Activated naive CD4-positive, alpha-beta T cell treated with anti-CD3 and anti-CD28 coated beads, Interleukin-2, amount 50 U/mL, for 72 hours (primary cell): ENCODE data around the gene CDHR3. TPM values are rescaled to one million over a fixed set of nuclear protein-coding genes. Genes with fewer than 3 reads are reported as not detected.

Source experiments
- ATAC-seq, 2 donors: fragments of 150-1000 bp; cut with Tn5 transposase; 2 replicates each; pipeline ENCODE4 v1.10.0; 2021; ENCODE audit warnings: mild to moderate bottlenecking in 2 of 2, moderate library complexity in 2 of 2
- DNase-seq, 2 donors: peaks; one replicate each; pipeline ENCODE4 v3.0.0; 2021 to 2022; ENCODE audit warnings: low spot score in 2 of 2
- H3K27ac Mint-ChIP-seq, 2 donors: one replicate each; pipeline ENCODE4 v1.8.0; 2022; ENCODE audit warnings: mild to moderate bottlenecking in 2 of 2, mixed read lengths in 2 of 2
- H3K36me3 Mint-ChIP-seq, 2 donors: one replicate each; pipeline ENCODE4 v1.8.0; 2022; ENCODE audit warnings: mixed read lengths in 2 of 2
- H3K9me3 Mint-ChIP-seq, 2 donors: one replicate each; pipeline ENCODE4 v1.8.0; 2022; ENCODE audit warnings: mixed read lengths in 2 of 2
- total RNA-seq, 2 donors: library from RNA; stranded (reverse); gene quantifications; one replicate each; pipeline ENCODE4 v1.2.3, GENCODE V29; 2022

CDHR3 gene
- total RNA-seq, 2 donors from 2014 or later, result 0.45 to 0.71 TPM

- DNase-seq (no peak), ATAC-seq (no peak)
- Mint-ChIP-seq H3K36me3 (no peaks in the 10 kb centered on the region), H3K9me3 (peaks cover 0 to 5% of the 10 kb centered on the region in 2 donors), H3K27ac (peak overlapping the region in 1 of 2 donors; percentile 32)
Measured at GRCh38 chr7:106029451-106029850, 66.4 kb downstream of the CDHR3 start.

- no peak for DNase-seq
- Mint-ChIP-seq H3K36me3 (no peaks in the 10 kb centered on the region), H3K27ac (no peak overlapping the region), H3K9me3 (peaks cover 0 to 5% of the 10 kb centered on the region in 2 donors)
- ATAC-seq, result no peak
Measured at GRCh38 chr7:106029941-106030340, 66.9 kb downstream of the CDHR3 start.

- ATAC-seq (no peak), DNase-seq (no peak)
- H3K36me3 Mint-ChIP-seq, result no peaks in the 10 kb centered on the region
- no peak overlapping the region for H3K27ac Mint-ChIP-seq
- peaks cover 0 to 5% of the 10 kb centered on the region in 2 donors for H3K9me3 Mint-ChIP-seq
Measured at GRCh38 chr7:106031300-106032035, 68.4 kb downstream of the CDHR3 start.

GRCh38 chr7:106032295-106032694, 69.2 kb downstream of the CDHR3 start:
- no peaks in the 10 kb centered on the region for H3K36me3 Mint-ChIP-seq
- peaks cover 0 to 5% of the 10 kb centered on the region in 2 donors for H3K9me3 Mint-ChIP-seq
- H3K27ac Mint-ChIP-seq, result no peak overlapping the region
- ATAC-seq (no peak), DNase-seq (no peak)

- no peaks in the 10 kb centered on the region for H3K36me3 Mint-ChIP-seq
Measured at GRCh38 chr7:106033735-106034134, 70.7 kb downstream of the CDHR3 start.

GRCh38 chr7:106034383-106034782, 71.3 kb downstream of the CDHR3 start:
- ATAC-seq, result no peak
- DNase-seq, result no peak
- Mint-ChIP-seq H3K36me3 (no peaks in the 10 kb centered on the region), H3K9me3 (peaks cover 0 to 5% of the 10 kb centered on the region in 2 donors), H3K27ac (peak overlapping the region in 1 of 2 donors; percentile 4)

More at GRCh38 chr7:106033735-106034134, 70.7 kb downstream of the CDHR3 start:
- no peak for DNase-seq
- ATAC-seq, result no peak
- H3K27ac Mint-ChIP-seq, result no peak overlapping the region
- H3K9me3 Mint-ChIP-seq, result peaks cover 0 to 5% of the 10 kb centered on the region in 2 donors

GRCh38 chr7:106035568-106035967, 72.5 kb downstream of the CDHR3 start:
- H3K36me3 Mint-ChIP-seq, result no peaks in the 10 kb centered on the region

GRCh38 chr7:106036004-106036403, 72.9 kb downstream of the CDHR3 start:
- ATAC-seq (no peak), DNase-seq (no peak)
- peaks cover 0 to 5% of the 10 kb centered on the region in 2 donors for H3K9me3 Mint-ChIP-seq
- no peaks in the 10 kb centered on the region for H3K36me3 Mint-ChIP-seq
- H3K27ac Mint-ChIP-seq, result no peak overlapping the region

More at GRCh38 chr7:106035568-106035967, 72.5 kb downstream of the CDHR3 start:
- DNase-seq (no peak), ATAC-seq (no peak)
- Mint-ChIP-seq H3K27ac (no peak overlapping the region), H3K9me3 (peaks cover 0 to 5% of the 10 kb centered on the region in 2 donors)

GRCh38 chr7:106037489-106038176, 74.6 kb downstream of the CDHR3 start:
- Mint-ChIP-seq H3K36me3 (no peaks in the 10 kb centered on the region), H3K27ac (no peak overlapping the region)
- ATAC-seq, result no peak

GRCh38 chr7:106038289-106038688, 75.2 kb downstream of the CDHR3 start:
- no peak for ATAC-seq
- Mint-ChIP-seq H3K27ac (no peak overlapping the region), H3K9me3 (no peaks in the 10 kb centered on the region), H3K36me3 (no peaks in the 10 kb centered on the region)
- no peak for DNase-seq

More at GRCh38 chr7:106037489-106038176, 74.6 kb downstream of the CDHR3 start:
- H3K9me3 Mint-ChIP-seq, result no peaks in the 10 kb centered on the region
- no peak for DNase-seq

GRCh38 chr7:106038916-106039315, 75.9 kb downstream of the CDHR3 start:
- H3K9me3 Mint-ChIP-seq, result no peaks in the 10 kb centered on the region
- no peak overlapping the region for H3K27ac Mint-ChIP-seq
- no peak for DNase-seq
- no peak for ATAC-seq
- no peaks in the 10 kb centered on the region for H3K36me3 Mint-ChIP-seq

GRCh38 chr7:106039486-106040060, 76.5 kb downstream of the CDHR3 start:
- H3K9me3 Mint-ChIP-seq, result no peaks in the 10 kb centered on the region
- H3K36me3 Mint-ChIP-seq, result no peaks in the 10 kb centered on the region
- H3K27ac Mint-ChIP-seq, result no peak overlapping the region
- DNase-seq (no peak), ATAC-seq (no peak)

GRCh38 chr7:106041140-106041717, 78.2 kb downstream of the CDHR3 start:
- peak; percentile 49 to 54 for ATAC-seq
- Mint-ChIP-seq H3K36me3 (no peaks in the 10 kb centered on the region), H3K9me3 (no peaks in the 10 kb centered on the region), H3K27ac (no peak overlapping the region)
- peak in 1 of 2 donors; percentile 43 for DNase-seq

- no peaks in the 10 kb centered on the region for H3K36me3 Mint-ChIP-seq
- no peak overlapping the region for H3K27ac Mint-ChIP-seq
- H3K9me3 Mint-ChIP-seq, result no peaks in the 10 kb centered on the region
- ATAC-seq, result peak in 1 of 2 donors; percentile 6
- no peak for DNase-seq
Measured at GRCh38 chr7:106042196-106042611, 79.1 kb downstream of the CDHR3 start.

- Mint-ChIP-seq H3K9me3 (no peaks in the 10 kb centered on the region), H3K36me3 (no peaks in the 10 kb centered on the region), H3K27ac (peak overlapping the region in 1 of 2 donors; percentile 22)
- DNase-seq (no peak), ATAC-seq (no peak)
Measured at GRCh38 chr7:106045139-106045538, 82.1 kb downstream of the CDHR3 start.

GRCh38 chr7:106045586-106045985, 82.5 kb downstream of the CDHR3 start:
- ATAC-seq (no peak), DNase-seq (no peak)
- Mint-ChIP-seq H3K9me3 (no peaks in the 10 kb centered on the region), H3K36me3 (no peaks in the 10 kb centered on the region), H3K27ac (no peak overlapping the region)

GRCh38 chr7:106047184-106047583, 84.1 kb downstream of the CDHR3 start:
- Mint-ChIP-seq H3K9me3 (no peaks in the 10 kb centered on the region), H3K27ac (peak overlapping the region in 1 of 2 donors; percentile 29), H3K36me3 (no peaks in the 10 kb centered on the region)
- DNase-seq (no peak), ATAC-seq (no peak)
